Vagina (tissue), 2 donors: ENCODE measurements around the gene FCAR.
"Not testable (repeated sequence)": the region's sequence is repeated elsewhere in the genome, so short reads cannot be mapped to it uniquely, and the experiment has no call there.

ENCODE experiments used
- POLR2A ChIP-seq, 2 donors: fragments of 450-650 bp; IDR thresholded peaks; one replicate each; pipeline ENCODE4 v1.6.1; 2017; ENCODE audit warnings: antibody characterized with exemption in 2 of 2, mild to moderate bottlenecking in 2 of 2, moderate library complexity in 2 of 2
- POLR2AphosphoS5 ChIP-seq, 2 donors: sonication (generic); formaldehyde crosslinking; IDR thresholded peaks; one replicate each; pipeline ENCODE4 v1.9.0; 2017; ENCODE audit warnings: antibody characterized with exemption in 2 of 2, mild to moderate bottlenecking in 2 of 2, low read depth in 1 of 2; ENCODE audit not compliant: insufficient read depth in 1 of 2
- TF ChIP-seq, protein P1 (sequence below), 3 experiments: fragments of 450-650 bp in 2 of 3; fragments of 200-600 bp in 1 of 3; sonication (generic) in 1 of 3; IDR thresholded peaks; one replicate each; pipeline ENCODE4 v1.5.1; 2017 to 2019; ENCODE audit warnings: antibody characterized with exemption in 3 of 3, mild to moderate bottlenecking in 2 of 3, moderate library complexity in 2 of 3

DNA sequence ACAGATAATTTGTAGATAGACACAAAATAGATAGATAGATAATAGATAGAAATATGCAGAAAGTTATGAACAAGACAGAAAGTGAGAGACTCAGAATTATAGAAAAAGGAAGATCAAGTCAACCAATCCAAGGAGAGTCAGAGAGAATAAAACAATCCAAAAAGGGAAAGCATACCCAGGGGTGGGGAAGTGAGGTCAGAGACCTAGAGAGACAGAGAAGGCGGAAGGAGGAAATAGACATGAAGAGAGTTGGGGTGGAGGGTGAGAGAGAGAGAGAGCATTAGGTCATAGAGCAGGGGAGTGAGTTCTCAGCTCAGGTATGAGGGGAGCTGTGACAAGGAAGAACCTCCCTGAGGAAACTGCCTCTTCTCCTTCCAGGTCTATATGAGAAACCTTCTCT lies 18.8 kb upstream of the FCAR start:
- not testable (repeated sequence) for TF ChIP-seq POLR2A (IDR thresholded peaks at IDR 0.05); POLR2AphosphoS5 (IDR thresholded peaks at IDR 0.05; ENCODE audit: insufficient read depth in 1 of 2, low read depth in 1 of 2)
- TF ChIP-seq, protein P1, sequence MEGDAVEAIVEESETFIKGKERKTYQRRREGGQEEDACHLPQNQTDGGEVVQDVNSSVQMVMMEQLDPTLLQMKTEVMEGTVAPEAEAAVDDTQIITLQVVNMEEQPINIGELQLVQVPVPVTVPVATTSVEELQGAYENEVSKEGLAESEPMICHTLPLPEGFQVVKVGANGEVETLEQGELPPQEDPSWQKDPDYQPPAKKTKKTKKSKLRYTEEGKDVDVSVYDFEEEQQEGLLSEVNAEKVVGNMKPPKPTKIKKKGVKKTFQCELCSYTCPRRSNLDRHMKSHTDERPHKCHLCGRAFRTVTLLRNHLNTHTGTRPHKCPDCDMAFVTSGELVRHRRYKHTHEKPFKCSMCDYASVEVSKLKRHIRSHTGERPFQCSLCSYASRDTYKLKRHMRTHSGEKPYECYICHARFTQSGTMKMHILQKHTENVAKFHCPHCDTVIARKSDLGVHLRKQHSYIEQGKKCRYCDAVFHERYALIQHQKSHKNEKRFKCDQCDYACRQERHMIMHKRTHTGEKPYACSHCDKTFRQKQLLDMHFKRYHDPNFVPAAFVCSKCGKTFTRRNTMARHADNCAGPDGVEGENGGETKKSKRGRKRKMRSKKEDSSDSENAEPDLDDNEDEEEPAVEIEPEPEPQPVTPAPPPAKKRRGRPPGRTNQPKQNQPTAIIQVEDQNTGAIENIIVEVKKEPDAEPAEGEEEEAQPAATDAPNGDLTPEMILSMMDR (IDR thresholded peaks at IDR 0.05): not testable (repeated sequence)
